ENCODE results near the gene DTX1.

DNA sequence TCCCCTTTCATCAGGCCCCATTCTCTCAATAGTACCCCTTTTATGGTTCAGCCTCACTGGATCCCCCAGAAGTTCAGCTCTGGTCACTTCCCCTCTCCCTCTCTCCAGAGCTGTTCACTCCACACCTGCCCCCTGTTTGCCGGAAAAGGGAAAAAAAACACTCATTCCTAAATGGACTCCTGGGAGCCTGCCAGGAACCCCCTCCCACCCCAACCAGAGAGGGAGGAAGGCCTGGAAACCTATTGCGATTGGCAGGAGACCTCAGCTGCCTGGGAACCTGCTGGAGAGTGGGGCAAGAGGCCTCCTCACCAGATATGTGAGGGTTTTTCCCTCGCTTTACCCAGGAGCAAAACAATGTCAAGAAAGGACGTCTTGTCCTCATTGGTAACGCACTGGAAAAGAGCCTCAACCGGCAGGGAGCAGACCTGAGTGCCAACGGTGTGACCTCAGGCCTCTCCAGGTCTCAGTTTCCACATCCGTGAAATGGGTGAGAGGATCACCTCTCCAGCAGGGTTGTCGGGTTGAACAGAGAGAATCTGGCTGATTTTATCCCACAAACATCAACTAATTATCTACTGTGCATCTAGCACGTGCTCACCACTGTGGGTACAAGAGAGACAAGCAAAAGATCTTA, 4.6 kb downstream of the DTX1 start:
- no peak for TF ChIP-seq CTCF (conservative IDR thresholded peaks at IDR 0.05; ENCODE audit: low read depth, low read length)
- TF ChIP-seq EZH2phosphoT487 (IDR thresholded peaks at IDR 0.05; ENCODE audit: borderline replicate concordance, low read length): no peak
- no peak for TF ChIP-seq EZH2 (IDR thresholded peaks at IDR 0.05; ENCODE audit: low read length, unreplicated experiment)

Data from PC-3 (cell line).